AG08396 (cell line): ENCODE results near the gene SPAG9.

Source experiments
- DNase-seq: peaks from one replicate; pipeline ENCODE4 v3.0.0; 2012; ENCODE audit warnings: low spot score, mixed read lengths

SPAG9 gene

DNA sequence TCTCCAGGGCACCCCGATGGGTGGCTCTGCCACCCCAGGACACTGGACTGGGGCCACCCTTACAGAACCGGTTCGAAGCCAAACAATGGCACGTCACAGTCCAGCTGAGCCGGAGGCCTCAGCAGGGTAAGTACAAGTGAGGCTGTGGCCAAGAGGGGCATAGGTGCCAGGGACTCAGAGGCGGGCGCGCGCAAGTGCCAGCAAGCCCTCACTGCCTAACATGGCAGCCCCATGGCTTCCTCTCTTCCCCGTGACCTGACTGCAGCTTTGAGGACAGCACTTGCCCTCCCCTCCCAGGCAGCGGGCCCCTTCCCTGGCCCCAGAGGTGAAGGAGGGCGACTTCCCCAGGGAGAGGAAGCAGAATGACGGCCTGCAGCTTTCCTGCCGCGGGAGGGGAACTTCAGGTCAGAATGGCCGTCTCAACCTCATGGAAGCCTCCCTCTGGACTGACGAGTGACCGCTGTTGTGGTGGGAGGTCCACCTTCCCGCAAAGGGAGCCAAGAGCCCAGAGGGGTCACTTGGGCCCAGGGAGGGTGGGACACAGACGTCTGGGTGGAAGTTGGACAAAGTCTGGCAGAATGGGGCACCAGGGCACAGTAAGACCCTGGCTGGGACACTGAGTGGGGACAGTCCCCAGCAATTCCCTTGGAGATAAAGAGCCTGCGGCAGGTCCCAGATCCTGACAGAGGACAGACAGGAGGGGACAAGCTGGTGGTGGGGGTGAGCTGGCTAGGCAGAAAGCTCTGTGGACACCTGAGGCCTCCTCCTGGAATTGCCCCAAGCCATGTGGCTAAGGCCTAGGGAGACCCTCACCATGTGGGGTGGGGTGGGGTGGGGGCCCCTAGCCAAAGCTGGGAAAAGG, 202.4 kb downstream of the SPAG9 start:
- no peak for DNase-seq

DNA sequence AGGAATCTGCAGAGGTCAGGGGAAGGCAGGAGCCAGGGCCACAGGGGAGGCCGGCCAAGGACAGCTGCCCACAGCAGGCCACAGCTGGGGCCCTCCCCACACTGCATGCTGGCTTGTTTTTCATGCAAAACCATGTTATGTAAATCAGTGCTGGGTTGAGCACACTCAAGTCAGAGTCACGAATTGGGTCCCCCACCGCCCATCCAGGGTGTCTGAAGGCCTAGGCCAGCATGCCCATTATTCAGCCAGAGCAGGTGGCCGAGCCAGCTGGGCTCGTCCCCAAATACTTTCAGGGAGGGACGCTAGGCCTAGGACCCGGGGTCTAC, 203.3 kb downstream of the SPAG9 start:
- DNase-seq: no peak

DNA sequence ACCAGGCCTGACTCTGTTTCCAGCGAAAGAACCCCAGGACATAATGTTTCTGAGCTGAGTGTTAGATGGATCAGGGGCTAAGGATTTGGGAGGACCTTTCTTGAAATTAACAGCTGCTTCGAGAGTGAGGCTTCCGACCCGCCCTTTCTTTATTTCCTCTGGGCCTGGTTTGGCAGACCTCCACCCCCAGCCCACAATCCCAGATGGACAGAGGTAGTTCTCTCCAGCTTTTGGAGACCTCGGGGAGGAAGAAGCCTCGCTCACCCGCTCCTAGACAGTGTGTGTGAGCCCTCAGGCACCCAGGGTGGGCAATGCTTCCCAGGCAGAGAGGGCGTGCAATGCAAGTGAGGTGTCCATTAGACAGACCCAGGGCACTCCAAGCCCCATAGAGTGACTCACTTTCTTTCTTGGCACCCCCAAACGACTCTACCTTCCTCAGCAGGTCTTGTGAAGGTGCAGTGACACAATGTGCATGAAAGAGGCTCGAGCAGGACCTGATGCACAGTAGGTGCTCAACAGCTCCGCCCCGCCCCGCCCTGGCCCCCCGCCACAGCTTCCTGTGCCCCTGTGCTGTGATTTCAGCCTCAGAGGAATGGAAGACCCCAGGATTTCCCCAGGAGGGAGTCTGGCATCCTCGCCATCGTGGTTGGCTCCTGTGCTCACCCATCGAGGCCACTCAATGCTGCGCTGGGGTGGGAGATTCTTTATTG, 203.8 kb downstream of the SPAG9 start:
- DNase-seq: no peak

DNA sequence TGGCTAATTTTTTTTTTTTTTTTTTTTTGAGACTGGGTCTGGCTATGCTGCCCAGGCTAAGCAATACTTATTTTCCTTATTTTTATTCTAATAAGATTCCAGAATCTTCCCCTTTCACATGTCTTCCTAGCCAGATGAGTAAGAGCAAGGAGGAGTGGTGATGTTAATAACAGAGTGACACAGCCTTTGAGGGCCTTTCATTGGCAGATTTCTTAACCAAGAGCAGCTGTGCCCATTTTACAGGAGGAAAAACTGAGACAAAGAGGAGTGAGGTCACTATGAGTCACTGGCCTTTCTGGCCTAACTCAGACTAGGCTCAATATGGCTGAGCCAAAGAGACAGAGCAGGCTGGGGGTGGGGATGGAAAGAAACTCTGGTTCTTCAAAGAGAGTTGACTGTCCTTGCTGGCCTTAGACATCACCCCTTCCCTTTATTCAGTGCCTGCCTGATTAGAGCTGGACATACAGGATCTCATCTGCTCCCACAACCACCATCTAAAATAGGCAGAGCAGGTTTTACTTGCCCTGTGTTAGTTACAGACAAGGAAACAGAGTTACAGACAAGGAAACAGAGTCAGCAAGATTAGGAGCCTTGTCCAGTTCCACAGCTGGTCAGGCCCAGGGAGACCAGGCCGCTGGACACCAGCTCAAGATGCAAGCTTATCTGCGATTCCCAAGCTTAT, 204.5 kb downstream of the SPAG9 start:
- DNase-seq: no peak

DNA sequence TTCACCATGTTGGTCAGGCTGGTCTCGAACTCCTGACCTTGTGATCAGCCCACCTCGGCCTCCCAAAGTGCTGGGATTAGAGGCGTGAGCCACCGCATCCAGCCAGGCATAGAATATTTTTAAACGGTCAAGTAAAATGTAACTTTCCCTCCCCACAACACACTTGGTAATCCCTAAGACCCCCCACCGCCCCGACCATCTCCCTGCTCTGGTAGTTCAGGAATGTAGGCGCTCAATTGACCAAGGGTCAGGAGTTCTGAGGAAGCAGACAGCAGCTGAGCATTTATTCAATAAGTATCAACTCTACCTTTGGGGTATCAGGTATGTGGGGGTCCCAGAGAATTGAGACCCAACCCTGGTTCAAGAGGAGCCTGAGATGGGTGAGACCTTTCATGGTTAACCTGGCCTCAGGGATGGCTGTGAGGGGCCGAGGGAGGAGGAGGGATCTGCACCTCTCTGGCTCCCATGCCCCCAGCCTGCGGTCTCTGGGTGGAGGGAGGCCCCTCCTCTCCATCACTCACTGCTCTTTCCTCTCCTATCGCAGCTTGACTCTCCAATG, 206.1 kb downstream of the SPAG9 start:
- no peak for DNase-seq

DNA sequence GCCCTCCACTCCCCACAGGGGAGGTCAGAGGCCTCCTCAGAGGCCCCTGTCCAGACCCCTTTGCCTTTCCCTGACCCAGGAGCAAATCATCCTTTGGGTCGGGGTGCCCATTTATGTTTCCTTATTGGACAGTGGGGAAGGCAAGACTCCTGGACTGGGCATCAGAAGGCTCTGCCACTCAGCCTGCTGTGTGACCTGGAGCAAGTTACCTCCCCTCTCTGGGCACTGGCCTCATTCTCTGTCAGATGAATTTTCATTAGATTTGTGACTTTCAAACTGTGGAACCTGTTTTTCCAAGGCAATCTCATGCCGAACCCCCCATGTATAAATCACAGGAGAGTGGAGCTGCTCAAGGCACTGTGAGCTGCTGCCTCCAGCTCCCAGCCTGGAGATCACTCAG, 207.5 kb downstream of the SPAG9 start:
- no peak for DNase-seq
